ENCODE results near the gene AFTPH.

AFTPH gene, protein sequence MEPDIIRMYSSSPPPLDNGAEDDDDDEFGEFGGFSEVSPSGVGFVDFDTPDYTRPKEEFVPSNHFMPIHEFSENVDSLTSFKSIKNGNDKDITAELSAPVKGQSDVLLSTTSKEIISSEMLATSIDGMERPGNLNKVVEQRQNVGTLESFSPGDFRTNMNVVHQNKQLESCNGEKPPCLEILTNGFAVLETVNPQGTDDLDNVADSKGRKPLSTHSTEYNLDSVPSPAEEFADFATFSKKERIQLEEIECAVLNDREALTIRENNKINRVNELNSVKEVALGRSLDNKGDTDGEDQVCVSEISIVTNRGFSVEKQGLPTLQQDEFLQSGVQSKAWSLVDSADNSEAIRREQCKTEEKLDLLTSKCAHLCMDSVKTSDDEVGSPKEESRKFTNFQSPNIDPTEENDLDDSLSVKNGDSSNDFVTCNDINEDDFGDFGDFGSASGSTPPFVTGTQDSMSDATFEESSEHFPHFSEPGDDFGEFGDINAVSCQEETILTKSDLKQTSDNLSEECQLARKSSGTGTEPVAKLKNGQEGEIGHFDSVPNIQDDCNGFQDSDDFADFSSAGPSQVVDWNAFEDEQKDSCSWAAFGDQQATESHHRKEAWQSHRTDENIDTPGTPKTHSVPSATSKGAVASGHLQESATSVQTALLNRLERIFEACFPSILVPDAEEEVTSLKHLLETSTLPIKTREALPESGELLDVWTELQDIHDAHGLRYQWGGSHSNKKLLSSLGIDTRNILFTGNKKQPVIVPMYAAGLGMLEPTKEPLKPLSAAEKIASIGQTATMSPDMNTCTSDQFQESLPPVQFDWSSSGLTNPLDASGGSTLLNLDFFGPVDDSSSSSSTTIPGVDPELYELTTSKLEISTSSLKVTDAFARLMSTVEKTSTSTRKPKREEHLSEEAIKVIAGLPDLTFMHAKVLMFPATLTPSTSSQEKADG

DNA sequence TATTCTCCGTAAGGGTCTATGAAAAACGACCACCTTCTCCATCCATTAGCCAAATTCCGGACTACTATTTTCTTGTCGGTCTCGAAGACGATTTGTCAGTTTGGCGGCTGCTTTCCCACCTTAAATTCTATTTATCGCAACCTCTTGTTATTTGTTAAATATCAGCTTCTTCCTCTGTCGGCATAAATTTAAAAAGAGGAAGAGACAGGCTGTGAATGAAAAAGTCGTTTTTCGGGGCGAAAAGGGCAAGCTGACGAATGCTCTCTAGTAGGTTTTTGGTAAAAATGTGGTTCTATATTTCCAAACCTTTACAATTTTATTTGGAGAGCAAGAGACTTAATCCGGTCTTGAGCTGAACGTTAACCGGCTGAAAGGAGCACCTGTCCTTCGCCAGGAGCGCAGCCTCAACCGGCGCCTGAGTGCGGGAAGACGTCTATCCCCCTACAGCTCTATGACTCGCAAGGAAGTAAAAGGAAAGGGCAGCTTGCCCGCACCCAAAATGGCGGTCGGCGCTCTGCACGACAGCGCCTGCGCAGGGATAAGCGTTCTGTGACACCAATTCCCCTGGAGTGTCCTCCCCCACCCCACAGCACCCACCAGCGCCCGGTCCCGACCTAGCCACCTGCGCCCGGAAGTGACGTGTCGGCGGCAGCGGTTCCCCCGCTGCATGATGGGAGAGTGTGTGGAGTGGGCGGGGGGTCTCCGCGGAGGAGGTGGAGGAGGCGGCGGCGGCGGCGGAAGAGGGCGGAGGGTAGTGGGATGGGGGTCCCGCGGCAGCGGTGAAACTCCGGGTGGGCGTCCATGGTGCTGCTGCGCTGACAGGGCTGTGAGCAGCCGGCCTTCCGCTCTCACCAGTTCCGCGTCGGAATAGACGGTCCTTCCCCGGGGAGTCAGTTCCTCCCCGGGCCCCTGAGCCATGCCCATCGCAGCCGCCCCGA is at the start of gene AFTPH:
Gene AFTPH, plus strand, starts transcription at position 663 of the 938 bp plus-strand sequence. CDS start 27,147 bp downstream, outside the sequence.
- in situ Hi-C loops (cut with MboI; ENCODE audit: low sequenced_read_pairs): no loop called here

DNA sequence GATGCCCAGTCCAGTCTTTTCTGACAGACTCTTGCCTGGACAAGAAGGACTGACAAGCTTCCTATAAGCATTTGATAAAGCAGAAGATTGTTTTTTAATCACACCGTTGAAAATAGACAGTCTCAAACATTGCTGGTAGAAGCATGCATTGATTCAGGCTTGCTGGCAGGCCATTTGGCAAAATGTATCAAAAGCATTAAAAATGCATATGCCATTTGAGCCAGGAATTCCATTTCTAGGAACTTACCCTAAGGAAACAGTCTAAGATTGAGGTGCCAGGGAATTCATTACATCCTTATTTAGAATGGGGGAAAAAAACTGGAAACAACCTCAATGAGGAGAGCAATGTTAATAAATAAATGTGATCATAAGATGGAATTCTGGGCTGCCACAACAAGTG is 49.5 kb upstream of the AFTPH start:
- in situ Hi-C loops (cut with MboI; ENCODE audit: low sequenced_read_pairs): no loop called here

DNA sequence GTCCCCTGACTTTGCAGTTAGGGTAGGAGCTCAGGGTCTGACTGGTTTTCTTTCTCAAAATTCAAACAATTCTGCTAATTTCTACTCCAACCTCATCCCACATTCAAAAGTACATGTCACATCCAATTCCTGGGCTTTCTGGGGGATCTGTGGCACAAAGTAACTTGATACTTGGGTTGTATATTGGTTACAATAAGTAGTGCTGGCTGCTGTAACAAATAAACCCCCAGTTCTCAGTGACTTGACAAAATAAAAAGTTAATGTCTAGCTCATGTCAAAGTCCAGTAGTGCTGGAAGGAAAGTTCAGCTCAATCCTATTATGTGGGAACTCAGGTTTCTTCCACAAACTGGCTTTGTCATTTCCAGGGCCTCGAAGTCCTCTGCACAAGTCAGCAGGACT is 47.1 kb upstream of the AFTPH start:
- in situ Hi-C loops (cut with MboI; ENCODE audit: low sequenced_read_pairs): no loop called here

GRCh38 chr2:64477979-64478378 is 46.1 kb upstream of the AFTPH start:
- in situ Hi-C loops (cut with MboI; ENCODE audit: low sequenced_read_pairs): no loop called here

DNA sequence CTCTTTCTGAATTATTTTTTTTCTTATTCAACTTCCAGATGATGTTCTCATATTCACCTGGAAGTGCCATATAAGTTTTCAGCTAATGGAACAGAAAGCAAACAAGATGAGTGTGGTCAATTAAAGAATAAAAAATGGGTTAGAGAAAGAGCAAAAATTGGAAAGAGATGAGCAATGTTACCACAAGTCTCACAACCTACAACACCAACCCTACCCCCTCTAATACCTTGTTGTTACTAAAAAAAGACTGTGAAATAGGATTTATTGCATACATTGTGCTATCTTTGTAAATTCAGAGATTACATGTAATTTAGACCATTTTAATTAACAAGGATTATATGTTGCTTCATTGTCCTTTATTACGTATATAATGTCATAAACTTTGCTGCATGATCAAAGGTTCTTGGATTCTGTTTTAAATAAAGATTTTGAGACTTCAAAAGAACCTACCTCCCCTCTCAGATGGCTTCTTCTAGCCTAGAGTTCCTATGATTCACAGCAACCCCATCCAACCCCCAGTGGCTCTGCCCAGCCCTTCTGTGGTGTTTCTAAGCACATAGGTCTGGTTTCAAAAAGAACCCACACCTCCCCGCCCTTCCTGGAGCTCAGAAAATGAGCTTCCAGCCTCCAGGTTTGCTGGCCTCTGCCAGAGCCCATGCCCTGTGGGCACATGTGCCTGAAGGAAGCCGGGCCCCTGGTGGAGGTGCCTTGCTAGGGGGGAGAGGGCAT is 45.5 kb upstream of the AFTPH start:
- in situ Hi-C loops (cut with MboI; ENCODE audit: low sequenced_read_pairs): no loop called here

DNA sequence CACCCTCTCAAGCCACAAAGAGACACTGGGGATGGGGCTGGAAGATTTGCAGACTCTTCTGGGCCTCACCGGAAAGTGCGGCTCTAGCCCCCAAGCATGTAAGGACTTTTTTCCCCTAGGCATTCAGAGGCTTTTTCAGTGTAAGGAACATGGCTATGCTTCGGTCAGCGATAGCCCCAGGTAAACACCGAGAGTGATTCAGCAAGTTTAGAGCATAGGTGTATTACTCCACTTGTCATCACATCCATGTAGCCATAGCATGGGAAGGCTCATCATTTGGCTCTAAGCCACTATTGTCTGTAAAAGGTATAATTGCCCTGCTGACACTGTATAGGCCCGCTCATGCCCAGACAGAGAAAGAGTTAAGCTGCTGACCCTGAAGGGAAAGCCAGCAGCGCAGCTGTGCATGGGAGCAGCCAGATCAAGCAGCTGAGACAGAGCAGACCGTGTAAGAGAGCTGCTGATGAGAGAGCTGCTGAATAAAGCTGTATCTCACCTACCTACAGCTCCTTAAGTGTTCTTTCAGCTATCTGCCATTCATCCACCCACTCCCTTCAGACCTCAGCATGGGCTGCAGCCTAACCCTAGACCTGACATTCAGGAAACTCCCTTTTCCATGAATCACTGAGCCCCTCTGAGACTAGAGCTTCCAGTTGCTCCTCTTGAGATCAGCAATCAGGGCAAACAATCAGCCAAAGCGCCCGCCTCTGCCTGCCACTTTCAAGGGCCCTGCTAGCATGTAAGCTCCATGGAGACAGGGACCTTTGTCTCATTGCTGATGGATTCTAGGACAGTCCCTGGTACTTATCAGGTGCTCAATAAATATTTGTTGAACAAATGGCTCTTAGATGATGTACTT is 44.6 kb upstream of the AFTPH start:
- in situ Hi-C loops (cut with MboI; ENCODE audit: low sequenced_read_pairs): loop anchor here (10.0 kb wide), 1 partner anchor 145 kb away; no protein-coding TSS in a partner anchor

DNA sequence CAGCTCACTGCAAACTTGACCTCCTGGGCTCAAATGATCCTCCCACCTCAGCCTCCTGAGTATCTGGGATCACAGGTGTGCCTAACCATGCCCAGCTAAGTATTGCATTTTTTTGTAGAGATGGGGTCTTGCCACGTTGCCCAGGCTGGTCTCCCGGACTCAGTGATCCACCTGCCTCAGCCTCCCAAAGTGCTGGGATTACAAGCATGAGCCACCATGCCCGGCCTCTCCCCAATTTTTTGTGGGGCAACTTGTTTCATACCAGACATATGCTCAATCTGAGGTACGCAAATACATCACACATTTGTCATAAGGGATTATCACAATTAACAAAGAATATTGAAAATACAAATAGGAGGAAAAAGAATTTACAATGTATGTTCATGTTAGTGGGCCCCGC is 42.5 kb upstream of the AFTPH start:
- in situ Hi-C loops (cut with MboI; ENCODE audit: low sequenced_read_pairs): loop anchor here (10.0 kb wide), 1 partner anchor 147 kb away; no protein-coding TSS in a partner anchor

GRCh38 chr2:64482243-64482642 is 41.9 kb upstream of the AFTPH start:
- in situ Hi-C loops (cut with MboI; ENCODE audit: low sequenced_read_pairs): loop anchor here (10.0 kb wide), 1 partner anchor 147 kb away; no protein-coding TSS in a partner anchor

DNA sequence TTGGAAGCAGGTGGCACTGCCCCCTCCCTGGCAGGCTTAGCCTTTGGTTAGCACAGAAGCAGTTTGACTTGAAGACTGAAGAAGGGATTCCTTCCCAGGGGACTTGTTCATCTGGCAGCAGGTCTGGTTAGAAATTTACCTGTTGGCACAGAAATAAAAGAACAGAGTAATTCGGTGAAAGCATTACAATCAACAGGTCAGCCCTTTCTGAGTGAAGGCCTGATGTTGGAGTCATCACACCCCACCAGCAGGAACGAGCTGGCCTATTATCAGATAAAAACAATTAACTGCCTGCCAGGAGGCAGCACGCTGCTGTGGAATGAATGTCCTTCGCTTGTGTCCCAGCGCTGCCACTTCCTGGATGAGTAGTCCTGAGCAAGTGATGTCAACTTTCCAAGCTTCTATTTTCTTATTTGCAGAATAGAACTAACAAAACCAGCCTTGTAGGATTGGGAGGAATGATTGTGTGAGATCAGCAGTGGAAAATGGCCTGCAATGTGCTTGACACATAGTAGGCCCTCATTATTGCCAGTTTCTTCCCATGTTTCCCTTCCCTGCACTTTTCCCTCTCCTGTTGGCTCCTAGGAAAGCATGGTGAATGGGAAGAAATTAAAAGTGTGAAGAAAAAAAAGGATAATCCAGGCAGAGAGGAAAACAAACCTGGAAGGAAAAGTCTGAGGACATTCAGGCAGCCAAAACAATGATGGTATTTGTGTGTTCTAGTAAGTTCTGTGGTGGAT is 41.2 kb upstream of the AFTPH start:
- in situ Hi-C loops (cut with MboI; ENCODE audit: low sequenced_read_pairs): loop anchor here (10.0 kb wide), 1 partner anchor 148 kb away; no protein-coding TSS in a partner anchor

- in situ Hi-C loops (cut with MboI; ENCODE audit: low sequenced_read_pairs): loop anchor here (10.0 kb wide), 1 partner anchor 151 kb away; no protein-coding TSS in a partner anchor
These were observed 38.8 kb upstream of the AFTPH start for GRCh38 chr2:64485331-64485730.

DNA sequence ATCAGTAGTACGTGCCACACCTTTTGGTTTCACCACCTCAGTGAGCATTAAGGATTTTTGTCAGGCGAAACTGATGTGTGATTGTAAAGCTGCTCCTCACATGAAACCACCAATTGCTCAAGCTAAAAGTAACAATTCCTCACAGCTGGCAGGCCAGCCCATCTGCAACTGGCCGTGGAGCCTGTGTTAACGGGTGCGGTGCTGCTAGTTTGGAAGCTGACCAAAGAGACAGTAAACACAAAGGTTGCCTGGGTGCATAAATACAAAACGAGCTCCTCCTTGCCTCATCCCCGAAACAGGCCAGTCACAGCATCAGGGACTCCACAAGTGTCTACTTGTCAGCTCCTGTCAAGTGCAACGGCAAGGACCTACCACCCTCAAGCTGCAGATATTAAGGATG is 38.2 kb upstream of the AFTPH start:
- in situ Hi-C loops (cut with MboI; ENCODE audit: low sequenced_read_pairs): loop anchor here (10.0 kb wide), 1 partner anchor 151 kb away; no protein-coding TSS in a partner anchor

DNA sequence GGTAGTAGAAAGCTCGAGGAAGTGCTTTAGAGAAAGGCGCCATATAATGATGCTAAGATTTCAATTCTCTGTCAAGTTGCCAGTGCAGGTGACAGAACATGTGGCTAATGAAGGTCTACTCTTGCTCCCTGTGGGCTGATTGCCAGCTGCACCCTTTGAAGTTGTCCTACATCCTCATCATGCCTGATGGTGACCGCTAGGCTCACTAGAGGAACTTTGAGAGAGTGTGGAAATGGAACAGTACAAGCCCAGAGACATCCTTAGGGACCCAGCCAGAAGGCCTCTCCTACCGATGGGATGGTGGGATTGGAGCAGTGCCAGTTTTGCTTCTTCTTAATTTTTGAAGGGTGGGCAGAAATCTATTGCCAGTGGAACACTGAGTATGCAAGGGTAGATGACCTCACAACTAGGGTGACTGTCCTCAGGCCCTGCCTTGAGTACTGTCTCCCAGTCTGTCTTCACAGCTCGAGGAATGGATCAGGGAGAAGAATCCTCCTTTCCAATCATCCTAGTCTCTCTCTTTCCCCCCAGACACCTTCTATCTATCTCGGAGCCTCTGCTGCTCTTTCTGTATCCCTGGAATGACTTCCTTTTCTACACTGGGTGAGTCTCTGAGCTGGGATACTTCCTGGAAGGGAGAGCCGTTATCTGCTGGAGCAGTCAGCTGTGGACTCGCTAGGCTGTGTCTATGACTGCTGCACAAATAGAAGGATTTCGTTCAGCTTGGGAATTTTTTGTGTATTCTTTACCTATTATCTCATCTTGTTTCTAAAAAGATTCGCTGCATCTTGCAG is 36.7 kb upstream of the AFTPH start:
- in situ Hi-C loops (cut with MboI; ENCODE audit: low sequenced_read_pairs): loop anchor here (10.0 kb wide), 1 partner anchor 153 kb away; no protein-coding TSS in a partner anchor

DNA sequence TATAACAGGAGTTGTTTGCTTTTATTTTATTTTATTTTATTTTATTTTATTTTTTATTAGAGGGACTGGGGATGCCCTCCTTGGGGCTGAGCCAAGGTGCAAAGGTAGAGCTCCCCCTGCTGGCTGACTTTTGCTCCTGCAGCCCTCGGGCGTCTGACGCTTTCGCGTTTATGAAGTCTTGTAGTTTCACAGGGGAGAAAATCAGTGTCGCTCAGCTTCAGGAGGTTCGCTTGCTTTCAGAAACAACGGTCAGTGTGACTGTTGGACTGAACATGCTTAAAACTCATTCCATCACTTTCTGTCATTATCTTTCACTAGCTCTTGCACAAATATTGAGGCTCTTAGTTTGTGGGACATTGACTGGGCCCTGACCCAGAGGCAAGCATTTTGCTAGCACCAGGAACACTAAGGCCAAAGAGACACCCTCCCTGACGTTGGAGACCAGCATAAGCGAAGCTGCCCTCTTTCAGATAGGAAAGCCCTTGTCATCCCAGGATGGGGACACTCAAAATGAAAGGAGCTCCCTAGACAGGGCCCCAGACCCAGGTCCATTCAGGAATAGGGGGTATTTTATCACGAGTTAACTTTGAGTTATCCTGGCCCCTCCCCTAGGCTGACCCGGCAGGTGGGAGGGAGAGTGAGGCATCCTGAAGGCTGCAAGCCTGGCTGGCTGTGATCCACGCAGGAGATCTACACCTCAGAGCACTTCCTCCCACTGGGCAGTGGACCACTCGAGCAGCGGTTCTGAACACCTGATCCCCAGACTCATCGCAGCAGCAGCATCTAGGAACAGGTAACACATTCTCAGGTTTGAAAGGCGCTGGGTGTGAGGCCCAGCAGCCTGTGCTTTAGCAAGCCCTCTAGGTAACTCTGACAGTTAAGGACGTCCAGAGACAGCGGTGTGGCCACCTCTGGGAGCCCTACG is 35.8 kb upstream of the AFTPH start:
- in situ Hi-C loops (cut with MboI; ENCODE audit: low sequenced_read_pairs): loop anchor here (10.0 kb wide), 1 partner anchor 154 kb away; no protein-coding TSS in a partner anchor

DNA sequence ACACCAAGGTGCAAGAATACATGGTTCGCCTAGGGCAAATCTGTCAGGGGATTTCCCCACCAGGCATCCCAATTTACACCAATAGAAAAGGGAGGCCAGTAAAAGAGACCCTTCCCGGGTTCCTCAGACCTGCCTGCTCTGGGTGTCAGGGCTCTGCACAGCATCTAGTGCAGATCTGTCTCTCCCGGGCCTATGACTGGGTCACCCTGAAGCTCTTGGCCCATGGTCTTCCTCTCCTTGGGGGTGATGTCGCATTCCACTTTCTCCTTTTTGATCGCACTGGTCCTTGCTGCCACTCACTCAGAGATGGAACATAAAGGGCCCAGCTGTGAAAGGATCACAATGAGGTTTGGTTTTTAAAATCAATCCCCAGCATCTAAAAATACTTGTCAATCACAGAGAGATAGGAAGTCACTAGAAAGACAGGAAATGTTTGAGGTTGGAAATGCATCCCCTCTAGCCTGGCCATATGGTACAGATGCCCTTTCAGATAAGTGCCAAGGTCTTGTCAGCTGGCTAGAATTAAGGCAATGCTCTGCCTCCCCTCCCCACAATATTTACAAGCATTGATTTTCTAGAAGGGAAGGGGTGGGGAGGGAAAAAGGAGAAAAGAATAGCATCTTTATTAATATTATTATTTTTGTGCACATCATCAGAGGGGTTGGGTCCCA is 34.9 kb upstream of the AFTPH start:
- in situ Hi-C loops (cut with MboI; ENCODE audit: low sequenced_read_pairs): loop anchor here (10.0 kb wide), 1 partner anchor 154 kb away; no protein-coding TSS in a partner anchor

GRCh38 chr2:64491426-64491825 is 32.7 kb upstream of the AFTPH start:
- in situ Hi-C loops (cut with MboI; ENCODE audit: low sequenced_read_pairs): no loop called here
